Stimulated activated CD8-positive, alpha-beta memory T cell treated with anti-CD3 and anti-CD28 coated beads, Interleukin-15, amount 100 ng/mL, for 24 hours (primary cell): ENCODE data around the gene ABCC9.

Source experiments
- DNase-seq: peaks from one replicate; pipeline ENCODE4 v3.0.0-alpha.2; 2020; ENCODE audit warnings: low read depth

ABCC9 gene

DNA sequence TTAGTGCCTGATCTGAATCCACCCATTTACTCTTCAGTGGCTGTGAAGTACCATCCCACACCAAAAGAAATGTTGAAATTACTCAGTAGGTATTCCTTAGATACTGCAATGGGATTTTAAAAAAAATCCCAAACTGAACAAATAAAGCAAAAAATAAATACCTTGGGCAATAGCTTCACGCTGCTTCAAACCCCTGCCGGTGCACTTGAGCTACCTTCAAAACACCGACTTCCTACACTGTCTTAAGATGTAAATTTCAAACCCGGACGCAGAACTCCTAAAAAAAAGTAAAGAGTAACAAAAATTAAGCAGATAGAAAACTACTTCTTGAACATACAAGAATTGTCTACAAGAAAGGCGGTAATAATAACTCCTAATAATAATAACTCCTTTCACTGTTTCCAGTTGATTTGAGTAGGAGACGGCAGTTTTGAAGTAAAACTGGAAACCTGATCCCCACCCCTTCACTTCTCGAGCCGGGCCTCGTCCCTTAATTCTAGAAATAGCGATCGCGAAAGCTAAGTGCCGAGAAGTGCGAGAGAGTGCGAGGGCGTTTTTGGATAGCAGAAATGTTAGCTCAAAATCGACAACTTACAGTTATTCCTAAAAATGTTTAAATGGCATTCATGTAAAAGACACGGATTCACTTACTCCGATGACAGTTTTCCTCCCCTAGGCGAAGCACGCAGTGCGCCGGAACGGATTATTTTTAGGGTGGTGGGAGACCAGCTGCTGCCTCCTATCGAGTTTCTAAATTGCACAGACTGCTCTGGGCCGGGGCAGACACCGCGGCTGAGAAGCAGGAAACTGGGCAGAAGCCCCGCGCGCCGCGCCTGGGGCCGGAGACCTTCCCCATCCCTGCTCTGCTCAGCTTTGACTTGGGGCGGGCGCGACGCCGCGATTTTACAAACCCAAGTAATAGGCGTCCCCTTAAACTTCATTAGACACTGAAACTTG, at the start of gene ABCC9:
ABCC9 (minus strand) TSS at position 878 of the 957 bp plus-strand sequence. CDS start 4,752 bp downstream, outside the sequence.
- no peak for DNase-seq

DNA sequence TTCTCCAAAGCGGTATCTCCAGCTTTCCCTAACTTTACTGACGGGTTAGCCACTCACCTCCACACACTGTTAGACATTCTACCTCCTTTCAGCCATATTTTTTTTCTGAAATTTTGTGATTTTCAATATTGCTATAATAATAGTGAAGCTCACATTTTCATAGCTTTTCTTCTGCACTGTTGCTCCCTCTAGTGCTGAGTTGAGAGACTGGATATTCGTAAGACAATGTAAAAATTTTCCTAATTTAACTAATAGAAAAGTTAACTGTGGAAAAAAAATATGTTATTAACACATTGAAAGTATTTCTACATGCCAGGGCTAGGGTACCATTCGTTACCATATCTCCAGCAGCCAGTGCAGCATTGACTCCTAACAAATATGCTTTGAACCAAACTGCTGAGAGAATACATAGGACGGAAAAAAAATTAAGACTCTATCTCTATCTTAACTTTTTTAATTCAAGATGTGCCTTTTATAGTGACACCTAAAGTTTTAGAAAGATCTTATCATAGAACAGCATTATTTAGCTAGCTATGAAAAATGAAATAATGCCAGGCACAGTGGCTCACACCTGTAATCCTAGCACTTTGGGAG, 48.7 kb upstream of the ABCC9 start:
- no peak for DNase-seq

GRCh38 chr12:21988619-21989018, 47.4 kb upstream of the ABCC9 start:
- no peak for DNase-seq

DNA sequence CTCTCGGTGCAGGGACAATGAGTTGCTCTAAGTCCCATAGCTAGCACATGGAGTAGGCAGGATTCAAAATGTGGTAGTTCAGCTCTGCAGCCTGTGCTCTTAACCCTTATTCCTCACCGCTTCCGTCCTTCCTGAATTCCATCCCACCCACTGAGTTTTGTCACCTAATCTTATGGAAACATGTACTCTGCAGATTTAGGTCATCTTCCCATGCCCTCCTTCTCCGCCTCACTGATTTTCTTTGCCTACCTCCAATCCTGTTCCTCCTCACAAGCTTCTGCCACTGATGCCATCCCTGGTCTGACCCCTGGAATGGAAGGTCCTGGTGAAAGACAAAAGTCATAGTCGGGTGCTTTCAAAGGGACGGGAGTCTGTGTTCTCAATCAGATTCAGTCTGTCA, 46.5 kb upstream of the ABCC9 start:
- DNase-seq = no peak

- DNase-seq = no peak
These were observed 43.9 kb upstream of the ABCC9 start for GRCh38 chr12:21985155-21985554.

- DNase-seq = no peak
These were observed 43.1 kb upstream of the ABCC9 start for GRCh38 chr12:21984375-21984774.

- no peak for DNase-seq
These were observed 41.9 kb upstream of the ABCC9 start for GRCh38 chr12:21983095-21983494.

GRCh38 chr12:21980544-21980943, 39.3 kb upstream of the ABCC9 start:
- DNase-seq = no peak

GRCh38 chr12:21975293-21975692, 34.1 kb upstream of the ABCC9 start:
- DNase-seq = no peak

DNA sequence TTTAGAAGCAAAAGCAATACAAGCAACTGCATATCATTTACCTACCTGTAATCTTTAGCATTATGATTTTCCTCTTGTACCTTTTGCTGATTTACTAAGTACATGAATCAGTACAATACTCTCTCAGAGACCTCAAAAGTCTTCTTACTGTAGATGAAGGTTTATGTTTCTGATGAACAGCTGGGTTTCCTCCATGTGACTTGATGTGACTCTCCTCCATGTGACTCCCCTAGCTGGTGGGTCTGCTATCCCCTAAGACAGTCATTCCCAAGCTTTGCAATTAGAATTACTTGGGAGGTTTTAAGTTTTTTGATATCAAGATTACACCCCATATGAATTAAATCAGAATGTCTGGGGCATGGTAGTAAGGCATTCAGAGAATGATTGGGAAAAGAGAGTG, 32.0 kb upstream of the ABCC9 start:
- no peak for DNase-seq

DNA sequence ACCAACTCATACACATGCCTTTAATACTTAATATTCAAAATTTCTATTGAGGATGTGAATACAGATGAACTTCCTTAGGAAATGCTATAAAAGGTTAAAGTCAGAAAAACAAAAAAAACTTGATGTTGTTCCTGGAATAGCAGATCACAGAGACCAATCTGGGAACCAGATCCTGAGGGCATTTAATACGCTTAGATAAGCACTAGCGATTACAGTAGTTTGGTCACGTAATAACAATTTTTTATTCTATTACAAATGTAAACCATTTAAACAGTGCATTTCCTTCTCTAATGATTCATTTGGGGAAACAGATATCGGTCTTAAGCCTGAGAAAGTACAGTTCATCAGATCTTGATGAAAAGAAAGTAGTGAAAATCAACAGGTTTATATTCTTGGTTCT, 30.8 kb upstream of the ABCC9 start:
- no peak for DNase-seq

DNA sequence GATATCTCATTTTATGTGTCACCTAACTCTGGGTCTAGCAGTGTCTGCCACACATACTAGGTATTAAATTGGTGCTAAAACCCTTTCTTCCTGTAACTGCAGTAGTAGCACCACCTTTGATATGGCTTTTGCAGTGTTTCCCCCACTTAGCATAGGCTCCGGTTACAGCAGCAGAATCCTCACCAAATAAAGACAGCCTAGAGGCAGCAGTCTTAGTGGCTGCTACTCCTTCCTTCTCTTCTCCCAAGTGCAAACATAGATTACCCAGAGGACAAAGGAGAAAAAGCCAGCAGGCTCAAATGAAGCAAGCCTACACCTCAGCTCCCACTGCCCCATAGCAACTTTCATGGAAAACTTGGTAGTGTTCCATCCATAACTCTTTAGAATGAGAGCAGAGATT, 30.1 kb upstream of the ABCC9 start:
- no peak for DNase-seq

DNA sequence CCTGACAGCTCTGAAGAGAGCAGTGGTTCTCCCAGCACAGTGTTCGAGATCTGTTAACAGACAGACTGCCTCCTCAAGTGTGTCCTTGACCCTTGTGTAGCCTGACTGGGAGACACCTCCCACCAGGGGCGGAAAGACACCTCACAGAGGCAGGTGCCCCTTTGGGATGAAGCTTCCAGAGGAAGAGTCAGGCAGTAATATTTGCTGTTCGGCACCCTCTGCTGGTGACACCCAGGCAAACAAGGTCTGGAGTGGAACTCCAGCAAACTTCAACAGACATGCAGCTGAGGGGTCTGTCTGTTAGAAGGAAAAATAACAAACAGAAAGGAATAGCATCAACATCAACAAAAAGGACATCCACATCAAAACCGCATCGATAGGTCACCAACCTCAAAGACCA, 21.6 kb upstream of the ABCC9 start:
- no peak for DNase-seq

DNA sequence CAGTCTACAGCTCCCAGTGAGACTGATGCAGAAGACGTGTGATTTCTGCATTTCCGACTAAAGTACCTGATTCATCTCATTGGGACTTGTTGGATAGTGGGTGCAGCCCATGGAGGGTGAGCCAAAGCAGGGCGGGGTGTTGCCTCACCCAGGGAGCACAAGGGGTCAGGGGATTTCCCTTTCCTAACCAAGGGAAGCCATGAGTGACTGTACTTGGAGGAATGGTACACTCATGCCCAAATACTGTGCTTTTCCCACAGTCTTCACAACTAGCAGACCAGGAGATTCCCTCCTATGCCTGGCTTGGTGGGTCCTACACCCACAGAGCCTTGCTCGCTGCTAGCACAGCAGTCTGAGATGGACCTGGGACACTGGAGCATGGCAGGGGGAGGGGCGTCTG, 21.0 kb upstream of the ABCC9 start:
- DNase-seq = no peak

- no peak for DNase-seq
These were observed 9.4 kb upstream of the ABCC9 start for GRCh38 chr12:21950649-21951048.

DNA sequence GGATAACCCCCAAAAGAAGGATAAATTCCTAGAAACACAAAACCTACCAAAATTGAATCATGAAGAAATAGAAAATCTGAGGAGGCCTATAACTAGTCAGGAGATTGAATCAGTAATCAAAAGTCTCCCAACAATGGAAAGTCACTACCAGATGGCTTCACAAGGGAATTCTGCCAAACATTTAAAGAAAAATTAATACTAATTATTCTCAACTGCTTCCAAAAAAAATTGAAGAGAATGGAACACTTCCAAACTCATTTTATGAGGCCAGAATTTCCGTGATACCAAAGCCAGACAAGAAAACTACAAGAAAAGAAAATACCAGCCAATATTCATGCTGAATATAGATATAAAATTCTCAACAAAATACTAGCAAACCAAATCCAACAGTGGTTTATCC, 7.8 kb upstream of the ABCC9 start:
- no peak for DNase-seq

GRCh38 chr12:21946983-21947382, 5.8 kb upstream of the ABCC9 start:
- no peak for DNase-seq

DNA sequence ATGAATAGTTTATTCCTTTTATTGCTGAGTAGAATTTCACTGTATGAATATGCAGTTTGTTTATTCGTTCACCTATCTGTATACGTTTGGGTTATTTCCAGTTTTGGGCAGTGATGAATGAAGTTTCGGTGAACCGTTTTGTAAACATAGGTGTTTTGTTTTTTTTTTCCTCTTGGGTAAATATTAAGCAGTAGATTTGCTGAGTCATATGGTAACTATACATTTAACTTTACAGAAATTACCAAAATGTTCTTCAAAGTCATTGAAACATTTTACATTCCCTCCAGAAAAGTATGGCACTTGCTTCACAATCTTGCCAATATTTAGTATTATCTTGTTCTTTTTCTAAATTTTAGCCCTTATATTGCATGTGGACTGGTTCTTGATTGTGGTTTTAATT, 3.8 kb upstream of the ABCC9 start:
- no peak for DNase-seq

DNA sequence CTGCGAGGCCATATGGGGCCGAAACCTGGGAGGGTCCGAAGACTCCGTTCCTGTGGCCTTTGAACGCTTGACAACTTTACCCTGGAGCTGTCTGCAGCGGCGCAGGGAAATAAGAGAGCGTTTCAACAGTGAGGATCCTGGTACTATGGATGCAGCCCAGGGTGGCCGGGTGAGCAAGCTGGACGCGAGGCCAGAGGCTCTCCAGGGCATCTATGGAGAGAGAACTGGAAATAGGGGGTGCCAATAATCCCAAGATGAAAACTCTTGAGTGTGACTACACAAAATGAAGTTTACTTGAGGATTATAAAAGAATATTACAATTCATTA, 1.1 kb upstream of the ABCC9 start:
- no peak for DNase-seq

DNA sequence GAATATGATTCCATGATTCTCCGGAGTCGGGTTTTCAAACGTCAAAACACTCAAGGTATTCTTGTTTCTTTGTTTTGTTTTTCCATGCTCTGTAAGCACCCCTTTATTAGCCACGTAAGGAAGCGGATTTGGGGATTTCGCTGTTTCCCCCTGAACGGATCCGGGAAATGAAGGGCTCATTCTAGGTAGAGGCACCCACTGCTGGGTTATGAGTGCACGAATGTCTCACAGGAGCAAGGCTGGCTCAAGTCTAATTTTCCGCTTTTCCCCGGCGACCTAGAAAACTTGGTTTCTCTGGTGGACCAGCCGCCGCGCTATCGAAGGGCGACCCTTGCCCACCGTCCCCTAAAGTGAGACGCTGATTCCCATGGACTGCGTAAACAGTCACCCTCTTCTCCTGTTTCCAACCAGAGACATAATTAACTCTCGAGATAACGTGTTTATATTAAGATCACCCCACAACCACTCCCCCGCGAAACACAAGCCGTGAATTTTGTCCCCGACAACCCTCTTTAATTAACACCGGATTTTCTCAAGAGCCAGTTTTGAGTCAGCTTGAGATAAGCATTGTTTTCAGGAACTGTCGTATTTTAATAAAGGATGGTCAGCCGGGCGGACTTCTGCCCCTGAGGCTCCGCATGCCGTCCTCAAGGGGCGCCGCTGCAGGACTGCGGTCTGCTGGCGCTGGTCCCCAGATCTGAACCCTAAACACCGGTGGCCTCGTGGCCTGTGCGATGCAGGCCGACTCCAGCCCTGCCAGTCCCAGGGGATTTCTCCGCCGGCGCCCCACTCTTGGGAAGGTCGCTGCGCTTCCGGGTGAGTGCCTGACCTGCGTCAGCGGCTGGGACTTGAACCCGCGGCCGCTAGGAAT, 515 bp upstream of the ABCC9 start:
- DNase-seq = no peak

- DNase-seq = no peak
These were observed 1.8 kb downstream of the ABCC9 start for GRCh38 chr12:21939435-21939834.

- DNase-seq = no peak
These were observed 2.3 kb downstream of the ABCC9 start for GRCh38 chr12:21938879-21939278.

DNA sequence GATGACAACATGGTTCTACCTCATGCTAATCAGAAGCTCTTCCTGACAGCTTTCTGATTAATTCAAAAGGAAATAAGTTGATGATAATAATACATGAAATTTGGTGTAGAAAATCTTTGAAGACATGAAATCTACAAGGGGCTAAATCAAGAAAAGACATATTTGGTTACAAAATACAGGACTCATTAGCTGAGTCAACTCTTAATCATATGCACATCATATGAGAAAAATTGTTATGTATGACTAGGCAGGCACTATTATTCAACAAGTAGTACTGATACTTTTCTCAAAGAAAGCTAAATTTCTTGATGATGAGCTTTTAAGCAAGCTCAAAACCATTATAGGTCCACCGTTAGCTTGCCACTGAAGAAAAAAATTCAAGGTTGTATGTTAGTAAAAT, 7.1 kb downstream of the ABCC9 start:
- no peak for DNase-seq
